Peyer's patch (tissue), 4 donors: ENCODE data around the gene CREB3.

Experiments used
- POLR2A ChIP-seq, 2 donors: fragments of 450-650 bp; IDR thresholded peaks; one replicate each; pipeline ENCODE4 v1.5.1; 2017; ENCODE audit warnings: antibody characterized with exemption in 2 of 2, mild to moderate bottlenecking in 2 of 2, moderate library complexity in 2 of 2
- TF ChIP-seq, protein P1 (sequence below), 6 experiments: fragments of 450-650 bp in 4 of 6; fragments of 200-600 bp in 2 of 6; sonication (generic) in 1 of 6; IDR thresholded peaks; one replicate each; pipeline ENCODE4 v1.5.1; 2017 to 2019; ENCODE audit warnings: antibody characterized with exemption in 6 of 6, mild to moderate bottlenecking in 3 of 6, moderate library complexity in 1 of 6

DNA sequence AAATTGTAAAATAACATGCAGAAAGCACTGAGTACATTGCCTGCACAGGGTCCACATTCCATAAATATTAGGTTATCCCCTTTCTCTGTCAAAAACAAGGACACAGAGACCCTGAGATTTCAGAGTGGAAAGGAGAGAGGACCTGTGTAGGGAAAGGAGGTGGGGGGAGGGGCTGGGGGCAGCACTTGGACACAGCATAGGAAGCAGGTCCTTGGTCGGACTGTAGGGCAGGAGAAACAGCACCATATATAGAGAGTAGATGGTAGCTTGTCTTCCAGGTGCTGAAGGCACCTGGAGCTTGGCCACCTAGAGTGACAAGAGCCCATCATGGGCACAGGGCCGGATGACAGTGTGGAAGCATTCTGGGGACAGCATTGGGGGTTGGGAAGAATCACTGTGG is 45.2 kb upstream of the CREB3 start:
- TF ChIP-seq POLR2A (IDR thresholded peaks at IDR 0.05), result no peak
- TF ChIP-seq, protein P1, sequence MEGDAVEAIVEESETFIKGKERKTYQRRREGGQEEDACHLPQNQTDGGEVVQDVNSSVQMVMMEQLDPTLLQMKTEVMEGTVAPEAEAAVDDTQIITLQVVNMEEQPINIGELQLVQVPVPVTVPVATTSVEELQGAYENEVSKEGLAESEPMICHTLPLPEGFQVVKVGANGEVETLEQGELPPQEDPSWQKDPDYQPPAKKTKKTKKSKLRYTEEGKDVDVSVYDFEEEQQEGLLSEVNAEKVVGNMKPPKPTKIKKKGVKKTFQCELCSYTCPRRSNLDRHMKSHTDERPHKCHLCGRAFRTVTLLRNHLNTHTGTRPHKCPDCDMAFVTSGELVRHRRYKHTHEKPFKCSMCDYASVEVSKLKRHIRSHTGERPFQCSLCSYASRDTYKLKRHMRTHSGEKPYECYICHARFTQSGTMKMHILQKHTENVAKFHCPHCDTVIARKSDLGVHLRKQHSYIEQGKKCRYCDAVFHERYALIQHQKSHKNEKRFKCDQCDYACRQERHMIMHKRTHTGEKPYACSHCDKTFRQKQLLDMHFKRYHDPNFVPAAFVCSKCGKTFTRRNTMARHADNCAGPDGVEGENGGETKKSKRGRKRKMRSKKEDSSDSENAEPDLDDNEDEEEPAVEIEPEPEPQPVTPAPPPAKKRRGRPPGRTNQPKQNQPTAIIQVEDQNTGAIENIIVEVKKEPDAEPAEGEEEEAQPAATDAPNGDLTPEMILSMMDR (IDR thresholded peaks at IDR 0.05), result no peak
